Measurements from ENCODE around the gene EPB41L2.

GRCh38 chr6:131009790-131010189 is 53.3 kb downstream of the EPB41L2 start:
- TF ChIP-seq CTCF (conservative IDR thresholded peaks at IDR 0.05; ENCODE audit: low read depth in 2 of 2) (no peak), EZH2 (IDR thresholded peaks at IDR 0.05; ENCODE audit: low read depth, unreplicated experiment) (no peak), REST (IDR thresholded peaks at IDR 0.05; ENCODE audit: unreplicated experiment) (no peak), POLR2AphosphoS5 (IDR thresholded peaks at IDR 0.05; ENCODE audit: low read depth) (no peak)

Data from GM23338 (cell line).